Heart right ventricle (tissue), 16 donors: ENCODE data around the gene CRADD. TPM values are rescaled to one million over a fixed set of nuclear protein-coding genes. Genes with fewer than 3 reads are reported as not detected.

Source experiments
- ATAC-seq, 8 donors: fragments of 200-7000 bp; cut with Tn5 transposase; one replicate each; pipeline ENCODE4 v1.9.1; 2020; ENCODE audit warnings: mild to moderate bottlenecking in 8 of 8, moderate library complexity in 8 of 8, moderate number of reproducible peaks in 1 of 8
- DNase-seq, 2 donors: peaks; one replicate each; pipeline ENCODE4 v3.0.0-alpha.2; 2020
- H3K27ac ChIP-seq, 10 donors: fragments of 200-600 bp; sonication (generic) in 2 of 10; one replicate each; pipeline versions ENCODE4 v1.5.0 to v1.8.0; 2020 to 2022; ENCODE audit warnings: mild to moderate bottlenecking in 3 of 10
- H3K27me3 ChIP-seq, 7 donors: fragments of 200-600 bp; one replicate each; pipeline ENCODE4 v1.8.0; 2021 to 2022; ENCODE audit warnings: mild to moderate bottlenecking in 2 of 7
- H3K36me3 ChIP-seq, 9 donors: fragments of 200-600 bp; sonication (generic) in 1 of 9; one replicate each; pipeline versions ENCODE4 v1.5.0 to v1.8.0; 2020 to 2022; ENCODE audit warnings: mild to moderate bottlenecking in 2 of 9
- H3K4me1 ChIP-seq, 9 donors: fragments of 200-600 bp; sonication (generic) in 1 of 9; one replicate each; pipeline versions ENCODE4 v1.5.0 to v1.8.0; 2020 to 2022; ENCODE audit warnings: mild to moderate bottlenecking in 4 of 9
- H3K4me3 ChIP-seq, 10 donors: fragments of 200-600 bp; sonication (generic) in 2 of 10; one replicate each; pipeline versions ENCODE4 v1.5.0 to v1.8.0; 2020 to 2022; ENCODE audit warnings: mild to moderate bottlenecking in 7 of 10, moderate library complexity in 2 of 10
- H3K9me3 ChIP-seq, 11 donors: fragments of 200-600 bp in 10 of 11; sonication (generic) in 2 of 11; one replicate each; pipeline versions ENCODE4 v1.5.0 to v1.8.0; 2013 to 2022; ENCODE audit warnings: mild to moderate bottlenecking in 2 of 11, control low read depth in 1 of 11, moderate library complexity in 1 of 11
- CTCF ChIP-seq, 9 donors: fragments of 200-600 bp; sonication (generic) in 2 of 9; IDR thresholded peaks; one replicate each; pipeline versions ENCODE4 v1.5.0 to v1.8.0; 2021 to 2022; ENCODE audit warnings: antibody characterized with exemption in 9 of 9, mild to moderate bottlenecking in 5 of 9, moderate library complexity in 1 of 9
- WGBS, 2 donors: extraction: QIAGEN DNeasy Blood & Tissue Kit; methylation state at CpG; one replicate each; pipeline ENCODE4 v1.1.7; 2013; ENCODE audit warnings: inconsistent platforms in 1 of 2; 5-methylcytosine and 5-hydroxymethylcytosine counted together
- intact Hi-C, 10 donors: fragments of 100-400 bp; cut with DNase I; formaldehyde crosslinking; loops; one replicate each; pipeline versions ENCODE4 v1.11.1 to v1.14.2; 2022
- long read RNA-seq, 3 donors: library from polyadenylated mRNA; unstranded; transcript quantifications; one replicate each; pipeline ENCODE4 v2.0.0, GENCODE V29; 2020 to 2021
- polyA plus RNA-seq, 2 donors: library from polyadenylated mRNA; stranded (reverse); fragments of 200-250 nt; gene quantifications; one replicate each; pipeline ENCODE4 v1.2.3, GENCODE V29; 2013
- total RNA-seq, 10 donors: library from RNA; stranded (reverse); fragmentation: NEBNext Ultra II Directional in 3 of 10; extraction: Animal tissue kit (Norgen Biotek cat#: 25700) in 3 of 10; gene quantifications; one replicate each; pipeline versions ENCODE4 v1.2.1 to v1.2.4, GENCODE V29; 2021 to 2023
- donor health status: Arrhythmogenic right ventricular cardiomyopathy.
- donor health status: ischemic (EF 13 %, LVEDD 7.1; RV severe dilation, severe dysfunction).
- donor health status: healthy with polysubstance abuse.
- donor health status: DM: no; HTN: yes; CAD: no.
- donor health status: DM: no; HTN: no; CAD: no.
- donor health status: ischemic (EF 25% LVEDD 6.9; RV normal size, moderate dysfunction).
- donor health status: ischemic (EF 25% LVEDD 5.7; RV mildly dilated, moderate dysfunction).
- donor health status: healthy.
- donor health status: DM: yes; HTN: yes; CAD: no.
- donor health status: Ischemic cardiomyopathy.
- donor health status: ischemic (EF 35%, LVEDD 5.7; RV mildly dilated, moderate dysfunction).
- donor health status: nonischemic (EF 11% LVEDD 7.7; RV severe dilation, severe dysfunction).
- donor health status: DM: yes; HTN: yes; CAD: no.
- donor health status: PGD.
- donor health status: ischemic (EF 29% LVEDD 5.4; RV normal size, mild dysfunction).
- donor health status: nonischemic (EF 23%, LVEDD 6.1; RV moderate dilation, normal function).

CRADD gene
- total RNA-seq (10 to 100 TPM; 36.3 to 80.1 (median 60.2) TPM), polyA plus RNA-seq (10 to 100 TPM in 1 of 2 donors, 1 to 10 TPM in 1; 5.0 to 32.8 TPM)
- long read RNA-seq, donor 1, transcript CRADD-201 (3 exons, 1,169 nt), result major isoform, 16 of 20 reads
- long read RNA-seq, donor 1, partial matches to known transcripts, result 2 of 20 reads
- long read RNA-seq, donor 1, other reads (novel, unspliced or antisense), result 2 of 20 reads
- long read RNA-seq, donor 2, transcript CRADD-201 (3 exons, 1,169 nt), result major isoform, 13 of 22 reads
- long read RNA-seq, donor 2, partial matches to known transcripts, result 2 of 22 reads
- long read RNA-seq, donor 2, other reads (novel, unspliced or antisense), result 7 of 22 reads
- long read RNA-seq, donor 3, transcript CRADD-201 (3 exons, 1,169 nt), result major isoform, 18 of 41 reads
- long read RNA-seq, donor 3, partial matches to known transcripts, result 1 of 41 reads
- long read RNA-seq, donor 3, other reads (novel, unspliced or antisense), result 22 of 41 reads

DNA sequence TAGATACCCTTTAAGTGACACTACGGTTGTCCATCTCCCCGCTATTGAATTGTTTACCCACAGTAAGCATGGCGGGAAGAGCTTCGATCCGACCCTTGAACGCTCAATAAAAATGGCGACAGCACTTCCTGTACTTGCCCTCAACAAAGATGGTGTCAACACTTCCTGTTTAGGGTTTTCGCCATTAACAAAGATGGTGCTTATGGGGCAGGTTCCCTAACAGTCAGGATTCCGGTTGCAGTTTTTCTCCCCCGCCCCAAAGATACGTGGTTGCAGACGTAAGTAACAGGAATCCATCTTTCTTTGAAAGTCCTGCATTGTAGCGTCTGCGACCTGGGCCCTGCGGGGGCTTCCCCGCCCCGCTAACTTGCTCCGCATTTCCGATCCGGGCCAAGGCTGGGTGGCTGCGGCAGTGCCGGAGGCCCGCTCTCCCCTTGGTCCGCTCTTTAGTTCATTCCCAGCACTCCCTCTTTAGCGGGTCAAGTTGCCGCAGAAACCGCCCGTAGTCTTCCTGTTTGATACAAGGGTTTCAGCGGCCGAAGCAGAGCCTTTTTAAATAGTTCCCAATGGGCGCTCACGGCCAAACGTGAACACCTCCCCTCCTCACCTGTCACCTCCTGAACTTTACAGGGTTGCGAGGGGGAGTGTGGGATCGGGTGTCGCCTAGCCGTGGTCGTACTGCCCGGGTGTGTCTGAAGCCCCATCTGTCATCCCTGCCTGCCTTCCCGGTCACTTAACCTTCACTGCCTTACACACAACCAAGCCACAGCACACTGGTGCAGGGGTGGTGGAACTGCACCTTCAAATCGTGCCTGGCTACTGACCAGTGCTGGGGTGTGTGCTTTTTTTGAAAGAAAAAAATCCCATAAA, at the start of gene CRADD:
CRADD (plus strand) TSS at position 181 of the 870 bp plus-strand sequence.
- H3K27ac ChIP-seq, result peak within 1 kb of the TSS; percentile 86 to 99 (median 98)
- intact Hi-C loops, result loop anchor here (1.0 to 10.0 kb wide), 21 partner anchors 60 to 425 kb away; partner anchors contain the start of gene SOCS2 (in 4 of the 10)
- DNase-seq (peak; percentile 67 to 93), ATAC-seq (peak; percentile 91 to 97 (median 94))
- H3K36me3 ChIP-seq, result peaks cover 0 to 4% (median 0%) of the 10 kb centered on the region in 9 donors
- no peaks in the 10 kb centered on the region for H3K9me3 ChIP-seq
- H3K27me3 ChIP-seq, result no peaks in the 10 kb centered on the region
- 0% methylated on average over 41 of the region's 41 CpGs for WGBS, 2 donors
- H3K4me1 ChIP-seq, result peaks cover 0 to 51% (median 27%) of the 10 kb centered on the region in 9 donors
- peak within 1 kb of the TSS; percentile 48 to 80 (median 66) for H3K4me3 ChIP-seq
- no peak for TF ChIP-seq CTCF (IDR thresholded peaks at IDR 0.05)

DNA sequence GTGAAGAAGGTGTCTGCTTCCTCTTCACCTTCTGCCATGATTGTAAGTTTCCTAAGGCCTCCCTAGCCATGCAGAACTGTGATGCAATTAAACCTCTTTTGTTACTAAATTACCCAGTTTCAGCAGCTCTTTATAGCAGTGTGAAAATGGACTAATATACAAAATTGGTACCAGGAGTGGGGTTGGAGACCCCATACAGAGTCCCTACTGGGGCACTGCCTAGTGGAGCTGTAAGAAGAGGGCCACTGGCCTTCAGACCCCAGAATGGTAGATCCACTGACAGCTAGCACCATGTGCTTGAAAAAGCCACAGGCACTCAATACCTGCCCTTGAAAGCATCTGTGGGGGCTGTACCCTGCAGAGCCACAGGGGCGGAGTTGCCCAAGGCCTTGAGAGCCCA, 44.8 kb upstream of the CRADD start:
- H3K9me3 ChIP-seq, result peaks cover 0 to 16% (median 0%) of the 10 kb centered on the region in 11 donors
- H3K4me3 ChIP-seq, result no peak overlapping the region
- 96 to 100% methylated on average over 1 of the region's 1 CpG for WGBS, 2 donors
- no peak overlapping the region for H3K27ac ChIP-seq
- TF ChIP-seq CTCF (IDR thresholded peaks at IDR 0.05), result no peak
- DNase-seq (no peak), ATAC-seq (no peak)
- no peaks in the 10 kb centered on the region for H3K27me3 ChIP-seq
- H3K4me1 ChIP-seq, result peaks cover 0 to 4% (median 0%) of the 10 kb centered on the region in 9 donors
- intact Hi-C loops, result no loop called here
- H3K36me3 ChIP-seq, result no peaks in the 10 kb centered on the region

DNA sequence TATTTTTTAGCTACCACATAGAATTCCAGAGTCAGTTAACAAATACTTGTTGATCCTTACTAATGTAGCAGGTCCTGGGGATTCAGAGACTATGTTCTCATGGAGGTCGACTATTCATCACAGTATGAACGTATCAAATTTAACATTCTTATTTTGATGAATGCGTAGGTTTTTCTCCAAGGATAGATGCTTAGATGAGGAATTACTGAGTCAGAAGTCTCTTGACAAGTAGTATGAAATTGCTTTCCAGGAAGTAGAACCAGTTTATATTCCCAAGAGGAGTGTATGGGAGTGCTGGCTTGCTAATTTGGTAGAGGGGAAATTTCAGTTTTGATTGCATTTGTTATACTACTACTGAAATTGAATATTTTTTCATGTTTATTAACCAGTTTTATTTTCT, 42.8 kb upstream of the CRADD start:
- intact Hi-C loops, result no loop called here
- H3K4me1 ChIP-seq, result peaks cover 0 to 4% (median 0%) of the 10 kb centered on the region in 9 donors
- H3K36me3 ChIP-seq, result no peaks in the 10 kb centered on the region
- no peak for TF ChIP-seq CTCF (IDR thresholded peaks at IDR 0.05)
- H3K27ac ChIP-seq, result peak overlapping the region in 1 of 10 donors; percentile 42
- ATAC-seq (peak in 1 of 8 donors; percentile 47), DNase-seq (no peak)
- WGBS, 2 donors, result 76 to 81% methylated on average over 3 of the region's 3 CpGs
- no peaks in the 10 kb centered on the region for H3K27me3 ChIP-seq
- peaks cover 0 to 11% (median 0%) of the 10 kb centered on the region in 11 donors for H3K9me3 ChIP-seq
- no peak overlapping the region for H3K4me3 ChIP-seq

- Histone ChIP-seq H3K27me3 (no peaks in the 10 kb centered on the region), H3K9me3 (peaks cover 0 to 11% (median 0%) of the 10 kb centered on the region in 11 donors), H3K4me3 (no peak overlapping the region), H3K36me3 (no peaks in the 10 kb centered on the region), H3K27ac (no peak overlapping the region), H3K4me1 (peaks cover 0 to 4% (median 0%) of the 10 kb centered on the region in 9 donors)
- ATAC-seq (no peak), DNase-seq (no peak)
- WGBS, 2 donors, result 68 to 74% methylated on average over 2 of the region's 2 CpGs
- TF ChIP-seq CTCF (IDR thresholded peaks at IDR 0.05), result no peak
- intact Hi-C loops, result no loop called here
Measured at GRCh38 chr12:93636708-93637107, 40.5 kb upstream of the CRADD start.
